GM23338 (cell line): ENCODE data around the gene DHX8. TPM values are rescaled to one million over a fixed set of nuclear protein-coding genes. Genes with fewer than 3 reads are reported as not detected.

Experiments used
- ATAC-seq: fragments of 200-7000 bp; cut with Tn5 transposase; 3 replicates; pipeline ENCODE4 v1.9.1; 2020
- DNase-seq: peaks from one replicate; pipeline ENCODE4 v3.0.0-alpha.2; 2015; ENCODE audit warnings: low spot score
- H2AFZ ChIP-seq: fragments of 200-600 bp; sonication (generic); 2 replicates; pipeline ENCODE4 v1.8.0; 2016; ENCODE audit warnings: antibody characterized with exemption, mild to moderate bottlenecking, moderate library complexity
- H3F3A ChIP-seq: fragments of 200-600 bp; sonication (generic); replicated peaks from 2 replicates; pipeline ENCODE4 v1.8.0; 2017; ENCODE audit warnings: antibody characterized with exemption, mixed run types, low read depth
- H3K27ac ChIP-seq: fragments of 200-600 bp; sonication (generic); 2 replicates; pipeline ENCODE4 v1.6.1; 2016; ENCODE audit warnings: low read depth
- H3K27me3 ChIP-seq: fragments of 200-600 bp; sonication (generic); 2 replicates; pipeline ENCODE4 v1.8.0; 2016; ENCODE audit warnings: mild to moderate bottlenecking, mixed run types, moderate library complexity; ENCODE audit not compliant: insufficient read depth
- H3K36me3 ChIP-seq: fragments of 200-600 bp; sonication (generic); 2 replicates; pipeline ENCODE4 v1.8.0; 2016; ENCODE audit warnings: mild to moderate bottlenecking; ENCODE audit not compliant: insufficient read depth
- H3K4me1 ChIP-seq: fragments of 200-600 bp; sonication (generic); 2 replicates; pipeline ENCODE4 v1.8.0; 2016; ENCODE audit warnings: mild to moderate bottlenecking, moderate library complexity; ENCODE audit not compliant: insufficient read depth
- H3K4me2 ChIP-seq: fragments of 200-600 bp; sonication (generic); 2 replicates; pipeline ENCODE4 v1.7.1; 2017; ENCODE audit warnings: mixed run types
- H3K4me3 ChIP-seq: fragments of 200-600 bp; sonication (generic); 2 replicates; pipeline ENCODE4 v1.6.1; 2016; ENCODE audit warnings: mixed run types
- H3K79me2 ChIP-seq: fragments of 200-600 bp; sonication (generic); replicated peaks from 2 replicates; pipeline ENCODE4 v1.8.0; 2017; ENCODE audit warnings: mild to moderate bottlenecking; ENCODE audit not compliant: insufficient read depth
- H3K9me2 ChIP-seq: fragments of 200-600 bp; sonication (generic); 2 replicates; pipeline ENCODE4 v1.8.0; 2017; ENCODE audit not compliant: insufficient read depth
- H4K20me1 ChIP-seq: fragments of 200-600 bp; sonication (generic); replicated peaks from 2 replicates; pipeline ENCODE4 v1.8.0; 2017; ENCODE audit warnings: mild to moderate bottlenecking; ENCODE audit not compliant: insufficient read depth
- H3K27ac Mint-ChIP-seq: 2 replicates; pipeline ENCODE4 v1.8.0; 2020; ENCODE audit warnings: inconsistent platforms, mild to moderate bottlenecking, moderate library complexity, mixed read lengths
- H3K27me3 Mint-ChIP-seq: 3 replicates; pipeline ENCODE4 v1.8.0; 2022; ENCODE audit warnings: low read depth, mild to moderate bottlenecking, moderate library complexity, mixed read lengths, inconsistent platforms; ENCODE audit not compliant: insufficient read depth, poor library complexity
- H3K36me3 Mint-ChIP-seq: 3 replicates; pipeline ENCODE4 v1.8.0; 2021; ENCODE audit warnings: low read depth, mild to moderate bottlenecking, inconsistent platforms, moderate library complexity, mixed read lengths
- H3K4me1 Mint-ChIP-seq: 3 replicates; pipeline ENCODE4 v1.8.0; 2020; ENCODE audit warnings: mild to moderate bottlenecking, inconsistent platforms, mixed read lengths
- H3K4me3 Mint-ChIP-seq: 3 replicates; pipeline ENCODE4 v1.8.0; 2021; ENCODE audit warnings: moderate library complexity, mild to moderate bottlenecking, inconsistent platforms, mixed read lengths
- H3K9me3 Mint-ChIP-seq: 3 replicates; pipeline ENCODE4 v1.8.0; 2020; ENCODE audit warnings: moderate library complexity, mild to moderate bottlenecking, inconsistent platforms, mixed read lengths
- CREB1 ChIP-seq: fragments of 250-450 bp; sonication (Bioruptor Pico); IDR thresholded peaks from 2 replicates; pipeline ENCODE4 v1.5.0; 2020; ENCODE audit warnings: low read depth, mild to moderate bottlenecking, moderate library complexity
- ETS1 ChIP-seq: IDR thresholded peaks from 2 replicates; pipeline ENCODE4 v1.6.1; 2016; ENCODE audit warnings: antibody characterized with exemption
- EZH2 ChIP-seq: fragments of 200-600 bp; sonication (generic); IDR thresholded peaks from one replicate; pipeline ENCODE4 v1.8.0; 2017; ENCODE audit warnings: antibody characterized with exemption, mild to moderate bottlenecking, low read depth; ENCODE audit not compliant: unreplicated experiment
- EZH2phosphoT487 ChIP-seq: fragments of 200-600 bp; sonication (generic); IDR thresholded peaks from one replicate; pipeline ENCODE4 v1.8.1; 2018; ENCODE audit warnings: antibody characterized with exemption; ENCODE audit not compliant: unreplicated experiment
- STAT1 ChIP-seq: IDR thresholded peaks from one replicate; pipeline ENCODE4 v1.6.1; 2016; ENCODE audit warnings: antibody characterized with exemption; ENCODE audit not compliant: unreplicated experiment
- ZNF114 ChIP-seq: fragments of 250-450 bp; sonication (Bioruptor Pico); IDR thresholded peaks from 2 replicates; pipeline ENCODE4 v1.5.0; 2020; ENCODE audit warnings: mild to moderate bottlenecking, moderate library complexity
- ZNF331 ChIP-seq: fragments of 250-450 bp; sonication (Bioruptor Pico); IDR thresholded peaks from 2 replicates; pipeline ENCODE4 v1.5.0; 2020; ENCODE audit warnings: low read depth, mild to moderate bottlenecking, moderate library complexity
- ZNF462 ChIP-seq: fragments of 250-450 bp; sonication (Bioruptor Pico); IDR thresholded peaks from 2 replicates; pipeline ENCODE4 v1.5.0; 2020; ENCODE audit warnings: mild to moderate bottlenecking, moderate library complexity
- polyA plus RNA-seq: library from polyadenylated mRNA; unstranded; fragments of >200 nt; fragmentation: Nextera tagmentation; extraction: Ambion mirVana; gene quantifications from 2 replicates; pipeline ENCODE4 v1.2.1, GENCODE V29; 2016
- total RNA-seq: library from RNA; depleted of rRNA; stranded (reverse); fragments of >200 nt; shearing (Covaris generic); gene quantifications from 2 replicates; pipeline ENCODE4 v1.2.3, GENCODE V29; 2014

DHX8 gene
- total and polyA plus RNA-seq, 2 experiments from 2014 or later: 35.3 to 81.1 TPM

- no peak for TF ChIP-seq ZNF462
- TF ChIP-seq ETS1: no peak
- TF ChIP-seq EZH2phosphoT487: no peak
- TF ChIP-seq EZH2: no peak
- TF ChIP-seq ZNF331 (CRISPR knock-in tag): no peak
- no peak for TF ChIP-seq CREB1
- TF ChIP-seq ZNF114 (CRISPR knock-in tag): no peak
- no peak for TF ChIP-seq STAT1
Observed at GRCh38 chr17:43445009-43445589, 38.7 kb upstream of the DHX8 start (continued).

- H3K9me3 Mint-ChIP-seq: peaks cover 15% of the 10 kb centered on the region
- Histone ChIP-seq H3K27ac (no peak overlapping the region), H3K4me3 (no peak overlapping the region), H3K4me2 (no peak overlapping the region), H3K9me2 (no peaks in the 10 kb centered on the region), H3K79me2 (no peaks in the 10 kb centered on the region), H3K27me3 (no peaks in the 10 kb centered on the region), H3F3A (no peaks in the 10 kb centered on the region), H3K4me1 (no peaks in the 10 kb centered on the region), H3K36me3 (no peaks in the 10 kb centered on the region), H4K20me1 (no peaks in the 10 kb centered on the region), H2AFZ (no peak overlapping the region)
- peaks cover 6% of the 10 kb centered on the region for H3K27me3 Mint-ChIP-seq
- ATAC-seq: no peak
- no peaks in the 10 kb centered on the region for H3K4me1 Mint-ChIP-seq
- H3K27ac Mint-ChIP-seq: no peak overlapping the region
- peaks cover 13% of the 10 kb centered on the region for H3K36me3 Mint-ChIP-seq
- H3K4me3 Mint-ChIP-seq: no peak overlapping the region
- DNase-seq: no peak
- no peak for TF ChIP-seq ETS1
Observed at GRCh38 chr17:43446773-43447172, 37.0 kb upstream of the DHX8 start.
